ENCODE results near the gene YBX1.

YBX1 gene

DNA sequence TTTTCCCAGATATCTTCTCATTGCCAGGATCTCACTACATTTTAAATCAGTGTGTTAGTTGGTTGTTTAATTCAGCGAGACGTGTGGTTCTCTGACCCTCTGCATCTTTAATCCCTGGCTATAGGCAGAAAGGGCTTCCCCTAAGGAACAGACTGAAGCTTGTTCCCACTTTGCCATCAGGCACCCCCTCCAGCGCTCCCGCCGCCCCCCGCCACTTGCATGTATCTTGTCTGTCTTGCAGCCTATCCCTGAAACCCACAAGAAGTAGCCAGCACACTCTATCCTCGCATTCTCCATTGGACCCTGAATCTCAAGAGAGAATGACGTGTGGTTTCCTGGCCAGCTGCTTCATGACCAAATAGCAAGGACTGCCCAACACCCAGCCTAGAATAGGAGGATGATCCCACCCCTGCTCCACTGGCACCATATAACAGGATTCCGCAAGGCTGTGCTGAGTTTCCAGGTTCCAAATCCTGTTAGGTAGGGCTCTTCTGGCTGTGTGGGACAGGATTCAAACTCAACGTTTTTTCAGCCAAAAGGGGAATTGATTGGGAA is 50.0 kb downstream of the YBX1 start:
- Histone ChIP-seq H3F3A (ENCODE audit: control insufficient read depth, insufficient read depth) (no peaks in the 10 kb centered on the region), H3K4me2 (ENCODE audit: low read length) (no peak overlapping the region)

DNA sequence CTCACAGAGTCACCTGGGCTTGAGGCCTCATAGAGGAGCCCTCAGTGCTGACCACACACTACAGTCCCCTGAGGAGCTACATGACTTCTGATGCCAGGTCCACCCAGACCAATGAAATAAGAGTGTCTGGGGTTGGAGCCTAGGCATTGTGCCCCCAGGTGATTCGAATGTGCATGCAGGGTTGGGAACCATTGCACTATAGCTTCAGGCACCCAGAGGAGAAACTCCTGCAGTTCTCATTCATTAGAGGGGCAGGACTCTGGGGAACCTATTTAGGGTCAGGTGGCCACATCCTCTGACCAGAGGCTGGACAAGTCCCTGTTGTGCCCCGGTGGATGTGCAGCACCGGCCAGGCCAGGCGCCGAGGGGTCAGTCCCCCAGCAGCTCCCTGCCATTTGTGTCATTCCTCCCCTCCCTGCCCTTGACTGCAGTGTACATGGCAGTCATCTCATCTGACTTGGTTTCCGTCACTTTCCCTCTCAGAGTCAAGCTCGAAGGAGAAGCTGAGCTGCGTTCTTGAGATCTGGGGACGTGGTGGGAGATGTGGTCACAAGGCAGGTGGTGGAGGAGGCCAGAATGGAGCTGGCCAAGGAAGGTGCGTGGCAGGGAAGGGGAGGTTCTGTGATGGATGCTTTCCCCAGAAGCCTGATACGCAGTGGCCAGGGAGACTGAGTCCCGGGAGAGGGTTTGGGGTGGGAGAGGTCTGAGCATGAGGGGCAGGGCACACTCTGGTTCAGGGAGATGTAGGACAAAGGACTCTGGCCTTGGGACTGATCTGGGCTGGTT is 51.4 kb downstream of the YBX1 start:
- Histone ChIP-seq H3K4me2 (ENCODE audit: low read length) (no peak overlapping the region), H3K27ac (ENCODE audit: low read depth, low read length) (no peak overlapping the region), H3K4me3 (ENCODE audit: low read length) (no peak overlapping the region), H3K9me3 (ENCODE audit: control insufficient read depth, insufficient read depth, low read length) (no peaks in the 10 kb centered on the region), H3K36me3 (ENCODE audit: control insufficient read depth, low read length) (no peaks in the 10 kb centered on the region), H3K27me3 (ENCODE audit: control insufficient read depth, low read length) (no peaks in the 10 kb centered on the region), H3F3A (ENCODE audit: control insufficient read depth, insufficient read depth) (no peaks in the 10 kb centered on the region), H4K20me1 (ENCODE audit: control insufficient read depth, insufficient read depth, low read depth, low read length) (no peaks in the 10 kb centered on the region), H3K79me2 (ENCODE audit: control insufficient read depth, low read length) (no peaks in the 10 kb centered on the region), H3K4me1 (ENCODE audit: control insufficient read depth, low read length) (peaks cover 11% of the 10 kb centered on the region), H3K9me2 (replicated peaks; ENCODE audit: control insufficient read depth, low read length) (no peaks in the 10 kb centered on the region)
- no peak for TF ChIP-seq EZH2phosphoT487 (IDR thresholded peaks at IDR 0.05; ENCODE audit: borderline replicate concordance, low read length)
- TF ChIP-seq, protein P1, sequence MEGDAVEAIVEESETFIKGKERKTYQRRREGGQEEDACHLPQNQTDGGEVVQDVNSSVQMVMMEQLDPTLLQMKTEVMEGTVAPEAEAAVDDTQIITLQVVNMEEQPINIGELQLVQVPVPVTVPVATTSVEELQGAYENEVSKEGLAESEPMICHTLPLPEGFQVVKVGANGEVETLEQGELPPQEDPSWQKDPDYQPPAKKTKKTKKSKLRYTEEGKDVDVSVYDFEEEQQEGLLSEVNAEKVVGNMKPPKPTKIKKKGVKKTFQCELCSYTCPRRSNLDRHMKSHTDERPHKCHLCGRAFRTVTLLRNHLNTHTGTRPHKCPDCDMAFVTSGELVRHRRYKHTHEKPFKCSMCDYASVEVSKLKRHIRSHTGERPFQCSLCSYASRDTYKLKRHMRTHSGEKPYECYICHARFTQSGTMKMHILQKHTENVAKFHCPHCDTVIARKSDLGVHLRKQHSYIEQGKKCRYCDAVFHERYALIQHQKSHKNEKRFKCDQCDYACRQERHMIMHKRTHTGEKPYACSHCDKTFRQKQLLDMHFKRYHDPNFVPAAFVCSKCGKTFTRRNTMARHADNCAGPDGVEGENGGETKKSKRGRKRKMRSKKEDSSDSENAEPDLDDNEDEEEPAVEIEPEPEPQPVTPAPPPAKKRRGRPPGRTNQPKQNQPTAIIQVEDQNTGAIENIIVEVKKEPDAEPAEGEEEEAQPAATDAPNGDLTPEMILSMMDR (IDR thresholded peaks at IDR 0.05; ENCODE audit: low read depth, low read length, poor library complexity, severe bottlenecking) = no peak

More for the DNA sequence above, 50.0 kb downstream of the YBX1 start:
- no peak for TF ChIP-seq EZH2phosphoT487 (IDR thresholded peaks at IDR 0.05; ENCODE audit: borderline replicate concordance, low read length)
- TF ChIP-seq, protein P1 (IDR thresholded peaks at IDR 0.05; ENCODE audit: low read depth, low read length, poor library complexity, severe bottlenecking) = no peak
- H3K27ac ChIP-seq (ENCODE audit: low read depth, low read length) = no peak overlapping the region
- no peak overlapping the region for H3K4me3 ChIP-seq (ENCODE audit: low read length)
- H3K9me3 ChIP-seq (ENCODE audit: control insufficient read depth, insufficient read depth, low read length) = no peaks in the 10 kb centered on the region
- no peaks in the 10 kb centered on the region for H3K79me2 ChIP-seq (ENCODE audit: control insufficient read depth, low read length)
- no peaks in the 10 kb centered on the region for H3K36me3 ChIP-seq (ENCODE audit: control insufficient read depth, low read length)
- H4K20me1 ChIP-seq (ENCODE audit: control insufficient read depth, insufficient read depth, low read depth, low read length) = no peaks in the 10 kb centered on the region
- no peaks in the 10 kb centered on the region for H3K9me2 ChIP-seq (replicated peaks; ENCODE audit: control insufficient read depth, low read length)
- H3K27me3 ChIP-seq (ENCODE audit: control insufficient read depth, low read length) = no peaks in the 10 kb centered on the region
- H3K4me1 ChIP-seq (ENCODE audit: control insufficient read depth, low read length) = peaks cover 7% of the 10 kb centered on the region

DNA sequence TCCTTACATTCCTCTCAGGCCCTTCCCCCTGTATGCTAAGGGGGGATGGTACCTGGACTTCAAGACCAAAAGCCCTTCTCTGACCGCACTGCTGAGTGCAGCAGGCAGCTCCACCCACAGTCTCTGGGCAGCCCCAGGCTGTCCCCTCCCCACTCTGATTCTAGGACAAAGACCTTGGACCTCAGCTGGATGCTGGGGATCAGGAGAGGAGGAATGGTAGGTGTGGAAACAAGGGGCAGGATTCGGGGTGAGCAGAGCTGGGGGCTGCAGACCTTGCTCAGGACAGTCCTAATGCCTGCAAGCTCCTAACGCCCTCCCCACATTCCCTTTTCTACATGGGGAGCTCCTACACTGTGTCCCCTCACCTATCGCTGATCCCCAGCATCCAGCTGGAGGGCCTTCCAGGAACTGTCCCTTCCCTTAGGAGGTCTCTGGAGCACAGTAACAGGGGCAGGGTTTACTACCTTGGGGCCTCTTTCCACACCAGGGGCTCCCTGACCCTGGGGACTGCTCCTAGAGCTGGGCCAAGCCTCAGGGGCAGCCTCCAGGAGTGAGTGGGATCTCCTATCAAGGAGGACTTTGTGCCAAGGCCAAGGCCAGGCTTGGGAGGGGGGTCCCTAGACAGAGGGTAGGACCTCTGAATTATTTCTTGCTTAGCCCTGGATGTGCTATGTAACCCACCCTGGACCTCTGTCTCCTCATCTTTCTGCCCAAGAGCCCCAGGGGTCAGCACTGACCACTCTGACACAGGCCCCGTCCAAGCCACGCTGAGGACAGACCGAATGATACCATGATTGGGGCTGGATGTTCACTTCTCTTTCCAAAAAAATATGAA is 52.2 kb downstream of the YBX1 start:
- H3K27ac ChIP-seq (ENCODE audit: low read depth, low read length) = no peak overlapping the region
- no peaks in the 10 kb centered on the region for H3K36me3 ChIP-seq (ENCODE audit: control insufficient read depth, low read length)
- no peak overlapping the region for H3K4me2 ChIP-seq (ENCODE audit: low read length)
- H4K20me1 ChIP-seq (ENCODE audit: control insufficient read depth, insufficient read depth, low read depth, low read length) = no peaks in the 10 kb centered on the region
- H3K27me3 ChIP-seq (ENCODE audit: control insufficient read depth, low read length) = no peaks in the 10 kb centered on the region
- no peaks in the 10 kb centered on the region for H3K9me2 ChIP-seq (replicated peaks; ENCODE audit: control insufficient read depth, low read length)
- H3K4me1 ChIP-seq (ENCODE audit: control insufficient read depth, low read length) = peaks cover 11% of the 10 kb centered on the region
- no peaks in the 10 kb centered on the region for H3F3A ChIP-seq (ENCODE audit: control insufficient read depth, insufficient read depth)
- no peak overlapping the region for H3K4me3 ChIP-seq (ENCODE audit: low read length)
- TF ChIP-seq, protein P1 (IDR thresholded peaks at IDR 0.05; ENCODE audit: low read depth, low read length, poor library complexity, severe bottlenecking) = no peak
- no peak for TF ChIP-seq EZH2phosphoT487 (IDR thresholded peaks at IDR 0.05; ENCODE audit: borderline replicate concordance, low read length)
- H3K79me2 ChIP-seq (ENCODE audit: control insufficient read depth, low read length) = no peaks in the 10 kb centered on the region
- H3K9me3 ChIP-seq (ENCODE audit: control insufficient read depth, insufficient read depth, low read length) = no peaks in the 10 kb centered on the region
